HL-60/S4 treated with phorbol 12-myristate 13-acetate at 8.2 ng/mL for 4 days and 3 days (cell line): ENCODE results near the gene NACA.

Experiments
- in situ Hi-C: fragments of 300-500 bp; cut with MboI; formaldehyde crosslinking; loops from 2 replicates; pipeline ENCODE4 v1.15.0; 2022; ENCODE audit warnings: low sequenced_read_pairs

Gene NACA

GRCh38 chr12:56724972-56725722, at the start of gene NACA:
Gene NACA (minus strand): TSS chr12:56725299. CDS start chr12:56724521, 778 bp downstream.
- in situ Hi-C loops = no loop called here

GRCh38 chr12:56773113-56773512, 48.0 kb upstream of the NACA start:
- in situ Hi-C loops = loop anchor here (25.0 kb wide), 2 partner anchors 239 to 414 kb away; partner anchors contain the start of genes TAC3 and ZBTB39

GRCh38 chr12:56772625-56773024, 47.5 kb upstream of the NACA start:
- in situ Hi-C loops = loop anchor here (25.0 kb wide), 2 partner anchors 240 to 415 kb away; partner anchors contain the start of genes TAC3 and ZBTB39

GRCh38 chr12:56769868-56770267, 44.8 kb upstream of the NACA start:
- in situ Hi-C loops = loop anchor here (25.0 kb wide), 2 partner anchors 242 to 417 kb away; partner anchors contain the start of genes TAC3 and ZBTB39

GRCh38 chr12:56768424-56768823, 43.3 kb upstream of the NACA start:
- in situ Hi-C loops = loop anchor here (25.0 kb wide), 2 partner anchors 244 to 419 kb away; partner anchors contain the start of genes TAC3 and ZBTB39

- in situ Hi-C loops = loop anchor here (25.0 kb wide), 2 partner anchors 246 to 421 kb away; partner anchors contain the start of genes TAC3 and ZBTB39
Measured at GRCh38 chr12:56766535-56766934, 41.4 kb upstream of the NACA start.

- in situ Hi-C loops = loop anchor here (25.0 kb wide), 2 partner anchors 248 to 423 kb away; partner anchors contain the start of genes TAC3 and ZBTB39
Measured at GRCh38 chr12:56763753-56764657, 38.9 kb upstream of the NACA start.

GRCh38 chr12:56761812-56762211, 36.7 kb upstream of the NACA start:
- in situ Hi-C loops = loop anchor here (25.0 kb wide), 2 partner anchors 250 to 425 kb away; partner anchors contain the start of genes TAC3 and ZBTB39

- in situ Hi-C loops = loop anchor here (25.0 kb wide), 2 partner anchors 252 to 427 kb away; partner anchors contain the start of genes TAC3 and ZBTB39
Measured at GRCh38 chr12:56760460-56760859, 35.4 kb upstream of the NACA start.

- in situ Hi-C loops = loop anchor here (25.0 kb wide), 2 partner anchors 253 to 428 kb away; partner anchors contain the start of genes TAC3 and ZBTB39
Measured at GRCh38 chr12:56759263-56759908, 34.3 kb upstream of the NACA start.

GRCh38 chr12:56758728-56759262, 33.7 kb upstream of the NACA start:
- in situ Hi-C loops = loop anchor here (25.0 kb wide), 2 partner anchors 254 to 429 kb away; partner anchors contain the start of genes TAC3 and ZBTB39

GRCh38 chr12:56757971-56758370, 32.9 kb upstream of the NACA start:
- in situ Hi-C loops = loop anchor here (25.0 kb wide), 2 partner anchors 254 to 429 kb away; partner anchors contain the start of genes TAC3 and ZBTB39

- in situ Hi-C loops = loop anchor here (25.0 kb wide), 2 partner anchors 259 to 434 kb away; partner anchors contain the start of genes TAC3 and ZBTB39
Measured at GRCh38 chr12:56753566-56753965, 28.5 kb upstream of the NACA start.

- in situ Hi-C loops = loop anchor here (25.0 kb wide), 2 partner anchors 260 to 435 kb away; partner anchors contain the start of genes TAC3 and ZBTB39
Measured at GRCh38 chr12:56751712-56752598, 26.9 kb upstream of the NACA start, which contains the start of gene PRIM1. Gene PRIM1 (minus strand): TSS chr12:56752323. CDS start chr12:56752298, 25 bp downstream.

- in situ Hi-C loops = loop anchor here (25.0 kb wide), 2 partner anchors 262 to 437 kb away; partner anchors contain the start of genes TAC3 and ZBTB39
Measured at GRCh38 chr12:56750596-56750995, 25.5 kb upstream of the NACA start.

GRCh38 chr12:56749853-56750252, 24.8 kb upstream of the NACA start:
- in situ Hi-C loops = loop anchor here (25.0 kb wide), 2 partner anchors 262 to 437 kb away; partner anchors contain the start of genes TAC3 and ZBTB39

GRCh38 chr12:56749359-56749758, 24.3 kb upstream of the NACA start:
- in situ Hi-C loops = no loop called here

- in situ Hi-C loops = no loop called here
Measured at GRCh38 chr12:56728139-56728861, 3.2 kb upstream of the NACA start.
